LNCaP clone FGC (cell line): Measurements from ENCODE around the gene MTRFR.

Source experiments
- DNase-seq: peaks from one replicate; pipeline ENCODE4 v3.0.0-alpha.2; 2011; ENCODE audit warnings: low read depth
- H3K4me3 ChIP-seq: 2 replicates; pipeline ENCODE4 v1.5.1; 2011; ENCODE audit warnings: mild to moderate bottlenecking, low read depth, low read length, control low read depth
- TF ChIP-seq, protein P1 (sequence below): IDR thresholded peaks from 2 replicates; pipeline ENCODE4 v1.5.1; 2012; ENCODE audit warnings: mild to moderate bottlenecking; ENCODE audit not compliant: control insufficient read depth, insufficient read depth; ENCODE audit errors: extremely low read depth

Gene MTRFR

DNA sequence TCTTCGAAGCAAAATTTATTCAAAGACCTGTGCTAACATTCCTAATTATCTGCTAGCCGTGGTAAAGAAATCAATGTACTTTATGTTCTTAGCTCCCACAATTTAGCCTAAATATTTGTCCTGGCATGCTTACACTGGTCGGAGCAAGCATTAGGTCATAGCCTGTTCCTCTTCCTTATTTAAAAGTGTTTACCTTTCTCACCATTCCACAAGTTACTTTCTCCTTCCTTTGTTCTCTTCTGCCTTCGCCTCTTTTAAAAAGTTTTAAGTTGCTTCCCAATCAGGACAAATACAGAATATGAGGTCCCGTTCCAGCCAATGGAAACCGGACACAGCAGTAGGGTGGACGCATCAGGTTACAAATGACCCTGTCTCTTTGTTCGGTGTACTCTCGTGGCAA, 26.8 kb downstream of the MTRFR start:
- DNase-seq = peak; percentile 83
- no peak overlapping the region for H3K4me3 ChIP-seq
- TF ChIP-seq, protein P1, sequence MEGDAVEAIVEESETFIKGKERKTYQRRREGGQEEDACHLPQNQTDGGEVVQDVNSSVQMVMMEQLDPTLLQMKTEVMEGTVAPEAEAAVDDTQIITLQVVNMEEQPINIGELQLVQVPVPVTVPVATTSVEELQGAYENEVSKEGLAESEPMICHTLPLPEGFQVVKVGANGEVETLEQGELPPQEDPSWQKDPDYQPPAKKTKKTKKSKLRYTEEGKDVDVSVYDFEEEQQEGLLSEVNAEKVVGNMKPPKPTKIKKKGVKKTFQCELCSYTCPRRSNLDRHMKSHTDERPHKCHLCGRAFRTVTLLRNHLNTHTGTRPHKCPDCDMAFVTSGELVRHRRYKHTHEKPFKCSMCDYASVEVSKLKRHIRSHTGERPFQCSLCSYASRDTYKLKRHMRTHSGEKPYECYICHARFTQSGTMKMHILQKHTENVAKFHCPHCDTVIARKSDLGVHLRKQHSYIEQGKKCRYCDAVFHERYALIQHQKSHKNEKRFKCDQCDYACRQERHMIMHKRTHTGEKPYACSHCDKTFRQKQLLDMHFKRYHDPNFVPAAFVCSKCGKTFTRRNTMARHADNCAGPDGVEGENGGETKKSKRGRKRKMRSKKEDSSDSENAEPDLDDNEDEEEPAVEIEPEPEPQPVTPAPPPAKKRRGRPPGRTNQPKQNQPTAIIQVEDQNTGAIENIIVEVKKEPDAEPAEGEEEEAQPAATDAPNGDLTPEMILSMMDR = no peak

DNA sequence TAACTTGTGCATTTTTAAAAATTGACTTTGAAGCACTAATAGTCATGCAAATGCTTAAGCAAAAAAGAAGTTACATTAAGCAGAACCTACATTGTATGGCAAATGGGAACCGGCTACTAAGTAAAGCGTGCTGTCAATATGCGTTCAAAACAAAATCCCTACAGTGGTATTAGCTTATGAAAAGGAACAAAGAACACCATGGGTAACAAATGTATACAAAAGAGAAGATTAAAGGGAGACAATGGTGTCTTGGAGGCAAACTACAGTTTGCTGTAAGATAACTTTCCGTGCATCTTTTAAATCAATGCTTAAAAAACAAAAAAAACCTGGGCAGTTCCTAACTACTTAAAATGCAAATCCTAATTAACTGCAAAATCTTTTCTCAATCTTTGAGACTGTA, 28.0 kb downstream of the MTRFR start:
- no peak for DNase-seq
- no peak overlapping the region for H3K4me3 ChIP-seq
- TF ChIP-seq, protein P1 = no peak

DNA sequence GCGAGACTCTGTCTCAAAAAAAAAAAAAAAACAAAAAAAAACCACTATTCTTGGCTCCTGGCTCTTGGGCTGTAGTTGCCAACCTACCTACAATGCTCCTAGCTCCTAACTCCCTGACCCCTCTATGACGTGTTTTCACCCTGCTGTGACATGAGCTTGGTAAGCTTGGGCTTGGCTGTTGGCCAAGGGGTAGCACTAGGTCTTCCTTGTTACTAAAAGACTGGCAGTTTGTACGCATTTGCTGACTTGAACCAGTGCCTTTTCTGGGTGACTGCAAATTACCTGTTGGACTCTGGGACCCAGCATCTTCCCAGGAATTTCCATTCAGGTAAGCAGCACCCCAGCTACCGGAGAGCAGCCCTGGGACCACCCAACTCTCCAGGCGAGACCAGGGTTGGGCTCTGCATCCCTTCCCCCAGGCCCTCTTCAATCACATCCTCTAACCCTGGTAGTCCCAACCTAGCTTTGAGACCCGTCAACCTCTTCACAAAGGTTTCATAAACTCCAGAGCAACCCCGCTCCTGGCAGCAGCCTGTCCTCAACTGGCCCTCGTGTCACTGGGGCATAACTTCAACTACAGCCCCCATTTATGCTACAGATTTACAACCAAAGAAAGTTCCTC, 30.1 kb downstream of the MTRFR start:
- DNase-seq = no peak
- H3K4me3 ChIP-seq = no peak overlapping the region
- TF ChIP-seq, protein P1 = no peak

DNA sequence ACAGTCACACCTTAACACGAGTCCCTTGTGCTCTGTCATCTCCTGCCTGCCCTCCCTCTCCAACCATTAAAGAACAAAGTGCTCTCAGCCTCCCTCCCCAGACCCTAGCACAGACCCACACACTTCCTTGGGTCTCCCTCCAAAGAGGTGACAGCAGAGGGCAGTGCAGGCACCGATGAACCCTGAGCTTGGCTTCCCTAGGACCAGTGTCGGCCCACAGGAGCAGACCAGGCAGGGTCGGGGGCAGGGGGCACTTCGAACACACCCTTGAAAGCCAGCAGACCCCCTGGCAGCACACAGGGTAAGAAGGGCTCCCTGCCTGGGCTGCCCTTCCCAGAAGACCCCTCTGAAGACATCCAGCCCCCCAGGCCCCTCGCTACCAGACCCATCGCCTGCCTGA, 31.4 kb downstream of the MTRFR start:
- TF ChIP-seq, protein P1 = no peak
- DNase-seq = no peak

DNA sequence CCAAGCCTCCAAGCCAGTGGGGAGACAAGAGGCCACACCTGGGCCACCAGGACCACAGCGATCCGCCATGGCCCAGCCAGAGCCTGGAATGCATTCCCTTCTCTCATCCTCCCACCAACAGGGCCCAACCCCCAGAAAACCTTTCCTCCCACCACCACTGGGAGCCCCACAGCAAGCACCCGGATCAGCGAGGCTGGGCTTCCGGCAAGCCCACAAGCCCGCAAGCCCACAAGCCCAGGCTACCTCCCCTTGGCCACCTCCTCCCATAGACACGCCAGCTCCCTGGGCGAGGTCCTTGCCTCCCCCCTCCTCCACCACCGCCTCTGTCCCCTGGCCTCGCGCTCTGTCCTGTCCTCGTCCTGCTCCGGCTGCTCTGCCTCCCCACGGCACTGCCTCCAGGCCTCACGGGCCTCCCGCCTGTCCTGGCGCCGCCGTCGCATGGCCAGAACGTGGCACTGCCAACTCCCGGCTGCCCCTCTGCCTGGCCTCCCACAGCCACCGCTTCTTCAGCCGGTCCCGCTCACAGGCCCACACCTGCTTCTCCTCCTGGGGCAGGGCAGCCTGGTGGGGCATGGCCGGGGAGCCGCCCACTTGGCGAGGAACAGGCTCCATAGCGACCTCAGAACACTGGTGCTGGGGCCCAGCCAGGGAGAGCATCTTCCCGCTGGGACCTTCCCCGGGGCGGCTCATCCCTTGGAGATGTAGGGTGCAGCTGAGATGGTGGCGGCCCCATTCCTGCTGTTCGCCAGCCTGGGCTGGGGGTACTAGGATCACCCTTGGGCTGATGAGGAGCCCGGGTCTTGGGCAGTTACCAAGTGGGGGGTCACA, 32.8 kb downstream of the MTRFR start:
- no peak for DNase-seq
- TF ChIP-seq, protein P1 = no peak
- H3K4me3 ChIP-seq = no peak overlapping the region

More for the DNA sequence above, 31.4 kb downstream of the MTRFR start:
- H3K4me3 ChIP-seq = no peak overlapping the region

DNA sequence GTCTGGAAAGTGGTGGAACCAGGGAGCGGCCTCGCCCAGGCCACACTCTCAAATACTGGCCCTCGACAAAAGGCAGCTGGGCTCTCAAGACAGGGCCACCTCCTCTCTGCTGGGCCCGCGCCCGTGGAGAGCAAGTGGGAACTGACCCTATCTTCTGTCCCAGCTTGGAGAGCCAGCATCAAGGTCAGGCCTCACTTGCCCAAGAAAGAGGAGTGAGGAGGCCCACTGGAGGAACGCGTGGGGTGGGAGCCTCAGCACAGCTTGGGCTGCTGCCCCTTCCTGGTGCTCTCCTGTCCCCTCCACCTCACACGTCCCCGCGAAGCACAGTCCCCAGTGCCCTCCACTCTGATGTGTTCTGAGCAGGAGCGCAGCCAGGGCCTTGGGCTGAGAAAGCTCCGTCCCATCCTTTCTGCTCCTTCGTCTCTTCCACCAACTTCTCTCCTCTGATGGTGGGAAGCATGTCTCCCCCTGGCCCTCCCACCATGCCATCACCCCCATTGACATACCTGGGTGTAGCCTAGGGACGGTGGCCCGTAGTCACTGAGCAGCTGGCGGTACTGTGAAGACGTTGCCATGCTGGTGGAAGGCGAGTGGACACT, 33.5 kb downstream of the MTRFR start:
- H3K4me3 ChIP-seq = no peak overlapping the region
- TF ChIP-seq, protein P1 = no peak
- DNase-seq = no peak
